SJCRH30 (cell line): Measurements from ENCODE around the gene PPFIBP1. TPM values are rescaled to one million over a fixed set of nuclear protein-coding genes. Genes with fewer than 3 reads are reported as not detected.

ENCODE experiments used
- DNase-seq, 2 experiments: peaks; one replicate each; pipeline ENCODE4 v3.0.0-alpha.2; 2015 to 2020
- H3K27ac ChIP-seq: fragments of 250-450 bp; sonication (Bioruptor Pico); 2 replicates; pipeline ENCODE4 v1.5.1; 2020; ENCODE audit warnings: mild to moderate bottlenecking, moderate library complexity
- H3K27me3 ChIP-seq: fragments of 250-450 bp; sonication (Bioruptor Pico); 2 replicates; pipeline ENCODE4 v1.5.1; 2020; ENCODE audit warnings: mild to moderate bottlenecking, moderate library complexity
- H3K36me3 ChIP-seq: fragments of 250-450 bp; sonication (Bioruptor Pico); 2 replicates; pipeline ENCODE4 v1.5.1; 2020; ENCODE audit warnings: mild to moderate bottlenecking, moderate library complexity
- H3K4me1 ChIP-seq: fragments of 250-450 bp; sonication (Bioruptor Pico); 2 replicates; pipeline ENCODE4 v1.5.1; 2020; ENCODE audit warnings: mild to moderate bottlenecking, moderate library complexity
- H3K4me3 ChIP-seq: fragments of 250-450 bp; sonication (Bioruptor Pico); 2 replicates; pipeline ENCODE4 v1.5.1; 2020; ENCODE audit warnings: mild to moderate bottlenecking, moderate library complexity
- H3K9me3 ChIP-seq: fragments of 250-450 bp; sonication (Bioruptor Pico); replicated peaks from 2 replicates; pipeline ENCODE4 v1.5.1; 2020; ENCODE audit warnings: mild to moderate bottlenecking, moderate library complexity
- total RNA-seq: library from RNA; depleted of rRNA; stranded (reverse); fragments of >200 nt; shearing (Covaris generic); gene quantifications from 2 replicates; pipeline ENCODE4 v1.2.3, GENCODE V29; 2014; rRNA removed

Gene PPFIBP1
- total RNA-seq: 51.9 and 53.5 TPM in 2 replicates

DNA sequence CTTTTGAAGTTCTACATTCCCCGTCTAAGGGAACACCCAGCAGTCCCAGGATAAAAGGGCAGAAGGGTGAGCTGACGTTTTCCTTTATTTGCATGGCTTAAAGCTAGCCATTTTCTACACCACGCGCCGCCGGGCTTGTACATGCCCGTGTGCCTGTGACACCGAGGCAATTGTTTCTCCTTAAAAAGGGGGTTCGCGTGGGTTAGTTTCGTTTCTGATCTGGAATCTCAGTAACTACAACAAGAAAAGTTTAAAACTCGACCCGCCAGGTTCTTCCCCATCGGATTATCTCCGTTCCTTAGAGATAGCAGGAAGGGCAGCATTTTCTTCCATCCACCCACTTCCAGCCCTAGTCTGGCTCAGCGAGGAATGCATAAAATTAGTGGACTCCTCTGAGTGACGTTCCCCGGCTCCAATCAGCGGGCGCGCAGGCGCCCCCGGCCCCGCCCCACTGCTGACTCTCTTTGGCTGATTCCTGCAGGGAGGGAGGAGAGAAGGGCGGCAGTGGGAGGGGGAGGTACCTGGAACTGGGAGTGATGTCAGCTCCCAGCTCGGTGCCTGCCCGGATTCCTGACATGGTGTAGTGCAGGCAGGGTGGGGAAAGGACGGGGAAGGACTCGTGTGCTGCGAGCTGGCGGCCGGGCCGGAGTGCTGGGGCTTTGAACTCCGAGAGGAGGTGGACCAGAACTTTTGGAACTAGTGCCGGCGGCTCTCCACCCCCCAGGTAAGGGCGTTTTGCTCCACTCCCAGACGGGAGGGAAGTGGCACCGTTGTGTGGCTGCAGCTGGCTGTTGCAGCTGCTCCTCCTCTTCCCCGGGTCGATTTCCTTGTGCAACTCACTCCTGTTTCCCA lies at the start of gene PPFIBP1:
Gene PPFIBP1, plus strand, starts transcription at position 565 of the 852 bp plus-strand sequence. CDS start 109,191 bp downstream, outside the sequence.
- peaks cover 17% of the 10 kb centered on the region for H3K4me1 ChIP-seq
- DNase-seq: peak; percentile 99

GRCh38 chr12:27474344-27474743 lies 49.7 kb upstream of the PPFIBP1 start:
- H3K27me3 ChIP-seq: no peaks in the 10 kb centered on the region
- no peaks in the 10 kb centered on the region; the same call in 1 of the 2 replicates for H3K4me1 ChIP-seq
- H3K4me3 ChIP-seq: no peak overlapping the region
- no peak overlapping the region for H3K27ac ChIP-seq
- peaks cover 16% of the 10 kb centered on the region; the same call in 1 of the 2 replicates for H3K9me3 ChIP-seq
- H3K36me3 ChIP-seq: no peaks in the 10 kb centered on the region
- peak in 1 of 2 experiments; percentile 18 for DNase-seq

More for the DNA sequence above, at the start of gene PPFIBP1:
- Histone ChIP-seq H3K27ac (peak within 1 kb of the TSS; percentile 91), H3K4me3 (peak within 1 kb of the TSS; percentile 81), H3K27me3 (no peaks in the 10 kb centered on the region), H3K9me3 (no peaks in the 10 kb centered on the region), H3K36me3 (no peaks in the 10 kb centered on the region)

DNA sequence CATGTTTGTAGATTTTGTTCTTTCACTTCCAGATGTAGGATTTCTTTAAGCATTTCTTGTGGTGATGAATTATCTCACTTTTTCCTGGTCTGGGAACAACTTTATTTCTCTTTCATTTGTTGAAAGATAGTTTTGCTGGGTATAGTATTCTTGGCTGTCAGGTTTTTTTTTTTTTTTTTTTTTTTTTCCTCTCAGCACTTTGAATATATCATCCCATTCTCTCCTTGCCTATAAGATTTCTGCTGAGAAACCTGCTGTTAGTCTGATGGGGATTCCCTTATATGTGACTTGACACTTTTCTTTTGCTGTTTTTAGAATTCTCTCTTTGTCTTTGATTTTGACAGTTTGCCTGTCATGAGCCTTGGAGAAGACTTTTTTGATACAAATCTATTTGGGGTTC lies 47.0 kb upstream of the PPFIBP1 start:
- H3K4me3 ChIP-seq: no peak overlapping the region
- DNase-seq: no peak

GRCh38 chr12:27478949-27479348 lies 45.1 kb upstream of the PPFIBP1 start:
- no peaks in the 10 kb centered on the region for H3K27me3 ChIP-seq
- no peaks in the 10 kb centered on the region for H3K36me3 ChIP-seq
- H3K27ac ChIP-seq: no peak overlapping the region
- H3K9me3 ChIP-seq: peaks cover 16% of the 10 kb centered on the region; the same call in 1 of the 2 replicates
- no peak overlapping the region for H3K4me3 ChIP-seq
- no peaks in the 10 kb centered on the region; the same call in 1 of the 2 replicates for H3K4me1 ChIP-seq
- DNase-seq: no peak

More for the DNA sequence above, 47.0 kb upstream of the PPFIBP1 start:
- Histone ChIP-seq H3K27me3 (no peaks in the 10 kb centered on the region), H3K4me1 (no peaks in the 10 kb centered on the region; the same call in 1 of the 2 replicates), H3K9me3 (peaks cover 16% of the 10 kb centered on the region; the same call in 1 of the 2 replicates), H3K27ac (no peak overlapping the region), H3K36me3 (no peaks in the 10 kb centered on the region)

GRCh38 chr12:27480016-27480415 lies 44.0 kb upstream of the PPFIBP1 start:
- Histone ChIP-seq H3K27ac (no peak overlapping the region), H3K9me3 (peaks cover 16% of the 10 kb centered on the region; the same call in 1 of the 2 replicates), H3K4me3 (no peak overlapping the region), H3K4me1 (no peaks in the 10 kb centered on the region), H3K36me3 (no peaks in the 10 kb centered on the region), H3K27me3 (no peaks in the 10 kb centered on the region)
- no peak for DNase-seq

DNA sequence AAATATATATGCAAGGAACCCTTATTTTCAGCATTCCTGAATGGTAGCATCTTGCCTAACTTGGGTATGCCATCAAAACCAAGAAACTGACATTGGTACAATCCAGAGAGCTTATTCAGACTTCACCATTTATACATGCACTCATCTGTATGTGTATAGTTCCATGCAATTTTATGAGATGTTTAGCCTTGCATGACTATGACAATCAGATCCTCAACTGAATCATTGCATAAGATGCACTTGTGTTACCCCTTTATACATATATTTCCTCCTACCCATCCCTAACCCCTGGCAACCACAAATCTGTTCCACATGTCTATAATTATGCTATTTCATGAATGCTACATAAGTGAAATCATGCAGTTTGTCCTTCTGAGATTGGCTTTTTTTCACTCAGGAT lies 37.0 kb upstream of the PPFIBP1 start:
- Histone ChIP-seq H3K4me3 (no peak overlapping the region), H3K4me1 (no peaks in the 10 kb centered on the region), H3K27ac (no peak overlapping the region), H3K9me3 (no peaks in the 10 kb centered on the region; the same call in 1 of the 2 replicates), H3K36me3 (no peaks in the 10 kb centered on the region), H3K27me3 (no peaks in the 10 kb centered on the region)
- no peak for DNase-seq

DNA sequence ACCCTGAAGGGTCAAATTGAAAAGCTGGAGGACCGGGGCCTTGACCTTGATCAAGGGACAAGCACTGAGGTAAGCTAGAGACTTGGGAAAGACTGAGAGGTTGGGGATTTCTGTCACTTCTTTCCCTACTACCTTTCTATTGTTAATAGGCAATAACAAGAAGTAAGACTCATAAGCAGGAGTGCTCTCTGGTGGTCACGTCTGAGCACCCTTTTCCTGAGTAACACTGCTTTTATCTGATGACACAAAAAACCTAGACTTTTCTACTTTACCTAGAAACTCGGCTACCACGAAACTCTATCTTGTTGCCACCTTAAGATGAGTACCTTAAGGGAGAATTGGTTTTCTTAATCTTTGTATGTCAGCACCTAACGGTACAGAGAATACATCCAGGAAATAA lies 35.5 kb upstream of the PPFIBP1 start:
- Histone ChIP-seq H3K4me1 (no peaks in the 10 kb centered on the region), H3K27me3 (no peaks in the 10 kb centered on the region), H3K36me3 (no peaks in the 10 kb centered on the region), H3K4me3 (no peak overlapping the region), H3K9me3 (no peaks in the 10 kb centered on the region; the same call in 1 of the 2 replicates), H3K27ac (no peak overlapping the region)
- no peak for DNase-seq

GRCh38 chr12:27491226-27491625 lies 32.8 kb upstream of the PPFIBP1 start:
- Histone ChIP-seq H3K36me3 (no peaks in the 10 kb centered on the region), H3K4me1 (no peaks in the 10 kb centered on the region), H3K9me3 (no peaks in the 10 kb centered on the region; the same call in 1 of the 2 replicates), H3K27ac (no peak overlapping the region), H3K4me3 (no peak overlapping the region), H3K27me3 (no peaks in the 10 kb centered on the region)
- DNase-seq: no peak

GRCh38 chr12:27493260-27493940 lies 30.6 kb upstream of the PPFIBP1 start:
- H3K36me3 ChIP-seq: no peaks in the 10 kb centered on the region
- H3K9me3 ChIP-seq: no peaks in the 10 kb centered on the region
- no peaks in the 10 kb centered on the region for H3K4me1 ChIP-seq
- no peak for DNase-seq
- H3K27me3 ChIP-seq: no peaks in the 10 kb centered on the region
- H3K4me3 ChIP-seq: no peak overlapping the region
- no peak overlapping the region for H3K27ac ChIP-seq

GRCh38 chr12:27497446-27497845 lies 26.6 kb upstream of the PPFIBP1 start:
- H3K4me3 ChIP-seq: no peak overlapping the region
- no peaks in the 10 kb centered on the region for H3K27me3 ChIP-seq
- H3K27ac ChIP-seq: no peak overlapping the region
- H3K36me3 ChIP-seq: no peaks in the 10 kb centered on the region
- DNase-seq: no peak
- no peaks in the 10 kb centered on the region for H3K9me3 ChIP-seq
- no peaks in the 10 kb centered on the region for H3K4me1 ChIP-seq

DNA sequence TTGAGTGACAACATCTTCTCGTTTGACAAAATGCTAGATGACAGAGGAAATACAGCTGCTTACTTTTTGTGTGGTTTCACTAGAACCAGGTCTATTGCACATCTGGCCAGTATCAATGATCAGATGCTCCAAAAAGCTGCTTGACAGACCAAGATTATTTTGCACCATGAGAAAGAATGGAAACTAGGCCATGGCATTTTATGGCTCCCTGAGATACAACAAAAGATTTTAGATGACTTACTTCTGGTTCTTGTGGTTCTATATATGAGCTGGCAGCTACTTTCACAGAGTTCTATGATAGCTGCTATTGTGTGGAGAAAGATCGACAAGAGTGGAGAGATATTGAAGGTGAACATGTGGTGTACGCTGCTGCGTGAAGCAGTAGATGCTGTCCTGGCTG lies 25.9 kb upstream of the PPFIBP1 start:
- Histone ChIP-seq H3K27me3 (no peaks in the 10 kb centered on the region), H3K4me3 (no peak overlapping the region), H3K36me3 (no peaks in the 10 kb centered on the region), H3K4me1 (no peaks in the 10 kb centered on the region), H3K27ac (no peak overlapping the region), H3K9me3 (no peaks in the 10 kb centered on the region)
- no peak for DNase-seq

DNA sequence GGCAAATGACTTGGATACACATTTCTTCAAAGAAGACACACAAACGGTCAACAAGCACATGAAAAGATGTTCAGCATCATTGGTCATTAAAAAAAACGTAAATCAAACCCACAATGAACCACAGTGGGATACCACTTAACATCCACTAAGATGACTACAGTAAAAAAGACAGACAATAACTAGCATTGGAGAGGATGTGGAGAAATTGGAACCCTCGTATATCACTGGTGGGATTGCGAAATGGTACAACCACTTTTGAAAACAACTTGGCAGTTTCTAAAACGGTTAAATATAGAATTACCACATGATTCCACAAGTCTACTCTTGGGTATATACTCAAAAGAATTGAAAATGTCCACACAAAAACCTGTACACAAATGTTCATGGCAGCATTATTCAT lies 25.2 kb upstream of the PPFIBP1 start:
- Histone ChIP-seq H3K4me3 (no peak overlapping the region), H3K4me1 (no peaks in the 10 kb centered on the region), H3K27ac (no peak overlapping the region), H3K9me3 (no peaks in the 10 kb centered on the region), H3K36me3 (no peaks in the 10 kb centered on the region), H3K27me3 (no peaks in the 10 kb centered on the region)
- no peak for DNase-seq

DNA sequence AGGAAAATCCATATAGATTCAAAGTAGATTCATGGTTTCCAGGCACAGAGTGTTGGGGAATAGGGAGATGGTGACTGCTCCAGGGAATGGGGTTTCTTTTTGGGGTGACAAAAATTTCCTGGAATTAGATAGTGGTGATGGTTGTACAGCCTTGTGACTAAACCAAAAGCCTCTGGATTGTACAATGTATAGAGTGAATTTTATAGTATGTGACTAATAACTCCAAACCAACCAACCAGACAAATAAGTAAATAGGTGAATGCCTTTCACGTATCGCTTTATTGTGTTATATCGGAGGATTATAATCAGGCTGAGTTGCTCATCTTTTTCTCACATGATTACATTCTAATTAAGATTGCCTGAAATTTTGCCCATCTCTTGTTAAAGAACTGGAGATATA lies 24.6 kb upstream of the PPFIBP1 start:
- H3K27ac ChIP-seq: no peak overlapping the region
- no peak for DNase-seq
- H3K4me1 ChIP-seq: no peaks in the 10 kb centered on the region
- H3K27me3 ChIP-seq: no peaks in the 10 kb centered on the region
- H3K9me3 ChIP-seq: no peaks in the 10 kb centered on the region
- H3K36me3 ChIP-seq: no peaks in the 10 kb centered on the region
- H3K4me3 ChIP-seq: no peak overlapping the region

GRCh38 chr12:27500546-27500945 lies 23.5 kb upstream of the PPFIBP1 start:
- no peaks in the 10 kb centered on the region for H3K4me1 ChIP-seq
- no peaks in the 10 kb centered on the region for H3K9me3 ChIP-seq
- DNase-seq: no peak
- H3K4me3 ChIP-seq: no peak overlapping the region
- H3K27ac ChIP-seq: no peak overlapping the region
- no peaks in the 10 kb centered on the region for H3K27me3 ChIP-seq
- H3K36me3 ChIP-seq: no peaks in the 10 kb centered on the region

GRCh38 chr12:27502021-27502435 lies 22.0 kb upstream of the PPFIBP1 start:
- Histone ChIP-seq H3K27ac (no peak overlapping the region), H3K9me3 (no peaks in the 10 kb centered on the region), H3K4me3 (no peak overlapping the region), H3K4me1 (no peaks in the 10 kb centered on the region), H3K36me3 (no peaks in the 10 kb centered on the region), H3K27me3 (no peaks in the 10 kb centered on the region)
- no peak for DNase-seq
